ENCODE measurements around the gene C1RL.

Gene C1RL

DNA sequence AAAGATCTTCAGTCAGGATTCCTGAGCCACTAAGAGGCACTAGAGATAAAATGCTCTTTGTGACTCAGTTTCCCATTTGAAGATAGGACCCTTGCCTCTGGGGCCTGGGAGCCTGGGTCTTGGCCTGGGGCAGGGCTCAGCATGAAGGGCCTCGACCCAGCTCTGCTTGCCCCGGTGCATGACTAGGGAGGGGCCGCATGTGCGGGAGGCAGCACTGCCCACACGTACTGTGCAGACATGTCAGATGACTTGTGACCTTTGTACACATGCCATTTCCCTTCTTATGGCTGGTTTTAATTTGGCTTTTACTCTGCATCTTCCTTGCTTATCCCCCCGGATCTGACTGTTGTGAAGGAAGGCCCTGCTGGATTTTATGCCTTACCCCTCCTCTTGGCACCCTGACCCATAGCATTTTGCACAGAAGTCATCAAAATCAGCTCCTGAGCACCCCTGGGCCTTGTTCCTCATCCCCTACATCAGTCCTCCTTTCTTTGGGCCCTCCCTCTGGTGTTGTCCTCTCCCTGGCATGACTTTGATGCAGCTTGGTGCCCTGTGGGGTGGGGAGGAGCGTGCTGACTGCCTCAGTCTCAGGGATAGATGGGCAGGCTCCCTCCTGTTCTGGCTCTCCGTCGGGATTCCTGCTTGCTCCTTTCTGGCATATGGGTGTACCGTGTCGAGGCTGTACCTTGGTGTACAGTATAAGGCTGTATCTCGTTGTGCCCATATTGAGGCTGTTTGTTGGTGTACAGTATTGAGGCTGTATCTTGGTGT is 25.6 kb upstream of the C1RL start:
- POLR2A ChIA-PET, result no interaction called here

DNA sequence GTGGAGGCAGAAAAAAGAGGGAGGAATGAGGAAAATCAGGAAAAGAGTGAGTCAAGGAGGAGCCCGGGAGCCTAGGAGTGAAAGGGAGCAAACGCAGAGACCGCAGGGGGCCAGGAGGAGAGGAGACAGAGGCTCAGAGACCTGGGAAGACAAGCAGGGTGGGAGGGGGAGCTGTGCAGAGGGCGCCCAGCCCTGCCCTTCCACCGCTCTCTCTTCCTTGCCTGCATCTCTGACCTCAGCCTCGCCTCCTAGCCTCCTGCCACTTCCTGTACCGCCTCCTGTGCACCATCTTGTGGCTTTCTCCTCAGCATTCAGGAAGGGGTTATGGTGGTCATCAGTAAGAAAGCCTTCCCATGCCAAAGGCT is 22.5 kb upstream of the C1RL start:
- TF ChIP-seq, protein P1, sequence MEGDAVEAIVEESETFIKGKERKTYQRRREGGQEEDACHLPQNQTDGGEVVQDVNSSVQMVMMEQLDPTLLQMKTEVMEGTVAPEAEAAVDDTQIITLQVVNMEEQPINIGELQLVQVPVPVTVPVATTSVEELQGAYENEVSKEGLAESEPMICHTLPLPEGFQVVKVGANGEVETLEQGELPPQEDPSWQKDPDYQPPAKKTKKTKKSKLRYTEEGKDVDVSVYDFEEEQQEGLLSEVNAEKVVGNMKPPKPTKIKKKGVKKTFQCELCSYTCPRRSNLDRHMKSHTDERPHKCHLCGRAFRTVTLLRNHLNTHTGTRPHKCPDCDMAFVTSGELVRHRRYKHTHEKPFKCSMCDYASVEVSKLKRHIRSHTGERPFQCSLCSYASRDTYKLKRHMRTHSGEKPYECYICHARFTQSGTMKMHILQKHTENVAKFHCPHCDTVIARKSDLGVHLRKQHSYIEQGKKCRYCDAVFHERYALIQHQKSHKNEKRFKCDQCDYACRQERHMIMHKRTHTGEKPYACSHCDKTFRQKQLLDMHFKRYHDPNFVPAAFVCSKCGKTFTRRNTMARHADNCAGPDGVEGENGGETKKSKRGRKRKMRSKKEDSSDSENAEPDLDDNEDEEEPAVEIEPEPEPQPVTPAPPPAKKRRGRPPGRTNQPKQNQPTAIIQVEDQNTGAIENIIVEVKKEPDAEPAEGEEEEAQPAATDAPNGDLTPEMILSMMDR (IDR thresholded peaks at IDR 0.05; ENCODE audit: insufficient read depth, low read length, missing control alignments), result no peak
- POLR2A ChIA-PET, result no interaction called here
- CTCF ChIA-PET, result interaction anchor here (5.0 kb wide), 1 partner anchor 12 kb away, joined by 44 read pairs; no protein-coding TSS in a partner anchor
- DNase-seq (ENCODE audit: low read depth, low spot score), result no peak
- H3K4me3 ChIP-seq (ENCODE audit: low read depth, low read length), result peak overlapping the region; percentile 81

More for the DNA sequence above, 25.6 kb upstream of the C1RL start:
- no peak overlapping the region for H3K4me3 ChIP-seq (ENCODE audit: low read depth, low read length)
- CTCF ChIA-PET, result interaction anchor here (1.3 to 3.0 kb wide), 3 partner anchors 9 to 25 kb away, joined by 5 to 23 read pairs (median 5); partner anchors contain the start of gene C1RL
- no peak for DNase-seq (ENCODE audit: low read depth, low spot score)
- TF ChIP-seq, protein P1 (IDR thresholded peaks at IDR 0.05; ENCODE audit: insufficient read depth, low read length, missing control alignments), result no peak

DNA sequence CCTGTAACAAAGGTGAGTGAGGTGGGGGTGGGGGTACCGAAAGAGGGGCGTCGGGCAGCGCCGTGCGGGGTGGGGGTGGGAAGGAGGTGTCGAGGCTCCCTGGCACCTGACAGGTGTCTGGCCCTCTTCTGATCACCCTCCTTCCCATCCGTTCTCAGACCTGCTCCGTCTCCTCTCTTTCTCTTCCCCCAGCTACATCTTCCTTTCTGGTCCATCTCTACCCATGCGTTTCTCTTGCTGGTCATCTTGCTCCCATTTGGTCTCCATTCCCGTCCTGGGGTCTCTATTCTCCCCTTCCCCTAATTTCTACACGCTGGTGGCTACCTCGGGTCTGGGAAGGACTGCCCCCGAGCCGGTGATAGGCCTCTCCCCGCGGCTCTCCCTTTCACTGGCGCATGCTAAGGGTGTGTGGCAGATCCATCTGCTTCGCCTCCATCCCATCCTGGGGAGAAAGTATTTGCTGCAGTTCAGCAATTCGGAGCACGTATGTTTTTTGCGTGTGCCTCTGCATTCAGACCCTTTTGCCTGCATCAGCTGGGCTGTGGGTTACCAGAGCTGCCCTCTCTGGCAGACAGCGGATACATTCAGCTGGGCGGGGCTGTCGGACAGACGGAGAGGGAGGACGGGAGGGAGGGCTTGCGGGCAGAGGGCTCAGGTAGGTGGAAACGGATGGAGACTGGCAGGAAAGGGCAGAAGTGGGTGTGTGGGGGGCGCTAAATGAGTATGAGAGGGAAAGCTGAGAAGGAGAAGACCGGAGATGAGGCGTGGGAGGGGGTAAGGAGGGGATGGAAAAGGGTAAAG is 21.9 kb upstream of the C1RL start:
- TF ChIP-seq, protein P1 (IDR thresholded peaks at IDR 0.05; ENCODE audit: insufficient read depth, low read length, missing control alignments), result peak; percentile 9
- POLR2A ChIA-PET, result no interaction called here
- no peak for DNase-seq (ENCODE audit: low read depth, low spot score)
- H3K4me3 ChIP-seq (ENCODE audit: low read depth, low read length), result peak overlapping the region; percentile 81
- CTCF ChIA-PET, result interaction anchor here (5.0 kb wide), 1 partner anchor 12 kb away, joined by 44 read pairs; no protein-coding TSS in a partner anchor

DNA sequence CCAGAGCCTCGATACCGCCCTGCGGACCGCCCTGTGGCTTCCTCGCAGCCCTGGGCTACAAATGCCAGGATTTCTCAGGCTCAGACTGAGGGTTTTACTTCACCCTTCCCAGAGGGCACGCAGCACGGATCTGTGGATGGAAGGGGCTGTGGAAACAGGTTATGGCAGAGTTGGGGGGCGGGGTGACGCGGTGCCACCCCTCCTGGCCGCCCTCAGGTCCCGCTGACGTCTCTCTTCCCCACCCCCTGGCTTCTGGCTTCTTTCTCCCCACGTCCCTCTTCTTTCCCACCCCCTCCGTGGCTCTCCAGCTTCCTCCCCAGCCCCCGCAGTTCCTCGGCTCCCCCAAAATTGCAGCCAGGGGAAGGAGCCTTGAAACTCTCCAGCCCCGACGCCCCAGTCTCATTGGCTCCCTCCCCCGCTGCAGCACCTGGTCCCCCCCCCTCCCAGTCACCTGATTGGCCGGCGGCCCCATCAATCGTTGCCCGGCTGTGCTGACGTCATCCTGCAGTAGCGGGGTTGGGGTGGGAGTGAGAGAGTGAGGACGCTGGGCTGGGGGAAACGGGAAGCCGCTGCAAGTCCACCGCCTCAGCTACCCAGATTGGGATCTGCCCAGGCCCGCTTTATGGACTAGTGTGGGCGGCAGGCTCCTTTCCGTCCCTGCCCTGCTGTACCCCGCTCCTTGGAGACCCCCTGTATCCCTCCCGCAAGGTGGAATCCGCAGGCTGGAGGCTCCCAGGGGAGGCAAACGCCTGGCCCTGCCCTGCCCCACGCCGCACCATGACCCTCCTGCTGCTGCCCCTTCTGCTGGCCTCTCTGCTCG is 21.1 kb upstream of the C1RL start, which contains the start of gene CLSTN3:
Gene CLSTN3, plus strand, starts transcription at position 500 of the 820 bp plus-strand sequence. Its CDS starts 278 bp downstream, at position 778.
- H3K4me3 ChIP-seq (ENCODE audit: low read depth, low read length), result peak within 1 kb of the TSS; percentile 81
- ChIA-PET POLR2A (no interaction called here), CTCF (interaction anchor here (0.6 to 5.0 kb wide), 4 partner anchors 13 to 103 kb away, joined by 3 to 44 read pairs (median 6); partner anchors contain the start of gene C1RL)
- TF ChIP-seq, protein P1 (IDR thresholded peaks at IDR 0.05; ENCODE audit: insufficient read depth, low read length, missing control alignments), result no peak
- no peak for DNase-seq (ENCODE audit: low read depth, low spot score)

- CTCF ChIA-PET, result interaction anchor here (0.6 to 5.0 kb wide), 4 partner anchors 14 to 102 kb away, joined by 3 to 44 read pairs (median 6); partner anchors contain the start of gene C1RL
- H3K4me3 ChIP-seq (ENCODE audit: low read depth, low read length), result peak overlapping the region; percentile 81
- DNase-seq (ENCODE audit: low read depth, low spot score), result no peak
- TF ChIP-seq, protein P1 (IDR thresholded peaks at IDR 0.05; ENCODE audit: insufficient read depth, low read length, missing control alignments), result no peak
- POLR2A ChIA-PET, result no interaction called here
Observed at GRCh38 chr12:7129287-7129871, 20.4 kb upstream of the C1RL start.
